ENCODE results near the gene LSAMP. TPM values are rescaled to one million over a fixed set of nuclear protein-coding genes. Genes with fewer than 3 reads are reported as not detected.

The LSAMP gene
- total and polyA plus RNA-seq, 2 donors (not counting 3 experiments of a cell fraction or from before 2014, with no cell fraction given), result not detected

DNA sequence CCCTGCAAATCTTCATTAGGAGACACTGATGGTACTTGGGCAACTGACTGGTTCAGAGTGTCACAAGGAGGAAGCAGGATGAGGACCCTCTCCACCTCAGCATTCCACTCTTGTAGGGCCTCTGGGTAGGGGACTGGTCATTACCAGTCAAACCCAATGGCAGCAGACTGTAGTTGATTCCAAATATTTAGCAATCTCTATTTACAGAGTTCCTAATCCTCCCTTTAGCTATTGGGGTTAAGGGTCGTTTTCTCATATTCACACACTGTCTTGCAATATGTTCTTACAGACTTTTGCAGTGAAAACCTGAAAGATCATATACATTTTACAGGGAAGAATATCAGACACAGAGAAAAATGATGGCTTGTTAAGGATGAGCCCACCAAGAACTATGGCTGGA lies 424.3 kb downstream of the LSAMP start:
- intact Hi-C loops (cut with micrococcal nuclease) (no loop called here), dilution Hi-C loops (cut with MboI; ENCODE audit: extremely low pct_ligation_motif_present, low sequenced_read_pairs) (no loop called here)
- TF ChIP-seq JUN (IDR thresholded peaks at IDR 0.05; ENCODE audit: borderline replicate concordance, insufficient read depth, insufficient read length, low read depth) (no peak), FOS (IDR thresholded peaks at IDR 0.05; ENCODE audit: borderline replicate concordance, insufficient read depth, low read length) (no peak), MYC (IDR thresholded peaks at IDR 0.05; ENCODE audit: low read depth, low read length) (no peak), CTCF (IDR thresholded peaks at IDR 0.05; ENCODE audit: extremely low read depth in 1 of 2, insufficient read depth in 1 of 2, low read depth in 1 of 2, low read length in 2 of 2) (no peak), EZH2 (IDR thresholded peaks at IDR 0.05; ENCODE audit: borderline replicate concordance, low read depth, low read length, severe bottlenecking) (no peak), GATA2 (IDR thresholded peaks at IDR 0.05; ENCODE audit: insufficient read depth, insufficient read length, low read depth, low read length) (no peak), POLR2AphosphoS5 (IDR thresholded peaks at IDR 0.05; ENCODE audit: insufficient read depth, low read depth, low read length) (no peak), POLR2A (IDR thresholded peaks at IDR 0.05; ENCODE audit: low read depth, low read length) (no peak)
- TF ChIP-seq, protein P1, sequence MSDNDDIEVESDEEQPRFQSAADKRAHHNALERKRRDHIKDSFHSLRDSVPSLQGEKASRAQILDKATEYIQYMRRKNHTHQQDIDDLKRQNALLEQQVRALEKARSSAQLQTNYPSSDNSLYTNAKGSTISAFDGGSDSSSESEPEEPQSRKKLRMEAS (IDR thresholded peaks at IDR 0.05; ENCODE audit: insufficient read depth, insufficient read length), result no peak
- Histone ChIP-seq H3K27me3 (ENCODE audit: control insufficient read depth in 2 of 2, insufficient read depth in 2 of 2, low read length in 2 of 2) (no peaks in the 10 kb centered on the region), H4K20me1 (replicated peaks; ENCODE audit: control insufficient read depth, extremely low read depth, insufficient read depth, low read length) (no peaks in the 10 kb centered on the region), H3K4me1 (ENCODE audit: control insufficient read depth, extremely low read depth, insufficient read depth, low read length) (no peaks in the 10 kb centered on the region), H2AFZ (ENCODE audit: low read depth, low read length) (no peak overlapping the region), H3K9me1 (replicated peaks; ENCODE audit: control insufficient read depth, extremely low read depth, insufficient read depth, low read length) (no peaks in the 10 kb centered on the region), H3K36me3 (ENCODE audit: control insufficient read depth in 2 of 2, extremely low read depth in 1 of 2, insufficient read depth in 2 of 2, low read length in 2 of 2) (no peaks in the 10 kb centered on the region), H3K4me2 (ENCODE audit: insufficient read depth, low read length) (no peak overlapping the region), H3K27ac (ENCODE audit: insufficient read depth, low read depth, low read length) (no peak overlapping the region), H3K9ac (replicated peaks; ENCODE audit: extremely low read depth, insufficient read depth, low read length) (no peak overlapping the region), H3K79me2 (ENCODE audit: control insufficient read depth, insufficient read depth, low read length) (no peaks in the 10 kb centered on the region), H3K4me3 (replicated peaks in 1 of 3; ENCODE audit: insufficient read depth in 1 of 3, low read depth in 1 of 3, low read length in 3 of 3) (no peak overlapping the region), H3K9me3 (replicated peaks; ENCODE audit: control insufficient read depth, insufficient read depth, low read length) (no peaks in the 10 kb centered on the region)
- ChIA-PET POLR2A (no interaction called here), CTCF (no interaction called here)
- no peak for DNase-seq (ENCODE audit: low read depth, low spot score)
- no TSS peak for BruUV-seq (replicated peaks)
- FAIRE-seq, result no peak
